GM12878 (cell line): ENCODE results near the gene MAN2B2.

Experiments
- POLR2A ChIP-seq: IDR thresholded peaks from 2 replicates; pipeline ENCODE4 v1.6.1; 2011; ENCODE audit warnings: low read depth, mild to moderate bottlenecking, low read length
- POLR2AphosphoS5 ChIP-seq: IDR thresholded peaks from 2 replicates; pipeline ENCODE4 v1.6.1; 2011; ENCODE audit warnings: mild to moderate bottlenecking, low read length, inconsistent platforms
- YBX1 ChIP-seq: fragments of 450-650 bp; IDR thresholded peaks from 2 replicates; pipeline ENCODE4 v1.6.1; 2016; ENCODE audit warnings: antibody characterized with exemption
- TF ChIP-seq, protein P1 (sequence below), 3 experiments: IDR thresholded peaks in 2 of 3; conservative IDR thresholded peaks in 1 of 3; 2 replicates each; pipeline ENCODE4 v1.5.1; 2011; ENCODE audit warnings: low read depth in 3 of 3, low read length in 3 of 3, mild to moderate bottlenecking in 3 of 3, control low read depth in 2 of 3, moderate library complexity in 2 of 3, inconsistent platforms in 1 of 3, mixed read lengths in 1 of 3; ENCODE audit not compliant: control insufficient read depth in 2 of 3, insufficient read depth in 1 of 3; ENCODE audit errors: extremely low read depth in 1 of 3
- TF ChIP-seq, protein P2 (sequence below): IDR thresholded peaks from 2 replicates; pipeline ENCODE4 v1.6.1; 2012; ENCODE audit warnings: low read depth, low read length, improper control_type of control experiment

DNA sequence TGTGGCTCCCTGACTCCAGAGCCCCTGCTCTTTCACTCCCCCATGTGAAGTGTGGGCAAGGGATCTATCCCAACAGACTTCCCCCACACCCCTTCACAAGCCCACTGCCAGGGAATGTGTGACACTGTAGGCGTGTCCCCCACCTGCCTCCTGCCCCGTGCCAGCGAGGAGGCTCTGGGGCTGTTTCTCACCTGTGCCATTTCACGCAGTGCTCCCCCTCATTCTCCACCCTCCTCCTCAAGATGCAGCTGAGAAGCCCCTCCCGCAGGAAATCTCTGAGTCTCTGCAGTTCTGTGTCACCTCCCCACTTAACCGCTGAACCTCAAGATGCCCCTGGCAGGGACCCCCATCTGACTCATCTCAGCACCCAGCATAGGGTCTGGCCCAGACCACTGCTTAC is 5.4 kb downstream of the MAN2B2 start:
- TF ChIP-seq POLR2AphosphoS5 (no peak), YBX1 (no peak), POLR2A (no peak; the same call in 1 of the 2 replicates)
- TF ChIP-seq, protein P1, sequence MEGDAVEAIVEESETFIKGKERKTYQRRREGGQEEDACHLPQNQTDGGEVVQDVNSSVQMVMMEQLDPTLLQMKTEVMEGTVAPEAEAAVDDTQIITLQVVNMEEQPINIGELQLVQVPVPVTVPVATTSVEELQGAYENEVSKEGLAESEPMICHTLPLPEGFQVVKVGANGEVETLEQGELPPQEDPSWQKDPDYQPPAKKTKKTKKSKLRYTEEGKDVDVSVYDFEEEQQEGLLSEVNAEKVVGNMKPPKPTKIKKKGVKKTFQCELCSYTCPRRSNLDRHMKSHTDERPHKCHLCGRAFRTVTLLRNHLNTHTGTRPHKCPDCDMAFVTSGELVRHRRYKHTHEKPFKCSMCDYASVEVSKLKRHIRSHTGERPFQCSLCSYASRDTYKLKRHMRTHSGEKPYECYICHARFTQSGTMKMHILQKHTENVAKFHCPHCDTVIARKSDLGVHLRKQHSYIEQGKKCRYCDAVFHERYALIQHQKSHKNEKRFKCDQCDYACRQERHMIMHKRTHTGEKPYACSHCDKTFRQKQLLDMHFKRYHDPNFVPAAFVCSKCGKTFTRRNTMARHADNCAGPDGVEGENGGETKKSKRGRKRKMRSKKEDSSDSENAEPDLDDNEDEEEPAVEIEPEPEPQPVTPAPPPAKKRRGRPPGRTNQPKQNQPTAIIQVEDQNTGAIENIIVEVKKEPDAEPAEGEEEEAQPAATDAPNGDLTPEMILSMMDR (IDR thresholded peaks at IDR 0.05 in 2 of 3, conservative IDR thresholded peaks at IDR 0.05 in 1 of 3; ENCODE audit: control insufficient read depth in 2 of 3, extremely low read depth in 1 of 3, insufficient read depth in 1 of 3, low read depth in 3 of 3, low read length in 3 of 3), result no peak
- TF ChIP-seq, protein P2, sequence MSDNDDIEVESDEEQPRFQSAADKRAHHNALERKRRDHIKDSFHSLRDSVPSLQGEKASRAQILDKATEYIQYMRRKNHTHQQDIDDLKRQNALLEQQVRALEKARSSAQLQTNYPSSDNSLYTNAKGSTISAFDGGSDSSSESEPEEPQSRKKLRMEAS, result no peak
